ENCODE data around the gene PPP1R14C. TPM values are rescaled to one million over a fixed set of nuclear protein-coding genes. Genes with fewer than 3 reads are reported as not detected.

PPP1R14C gene
- polyA plus RNA-seq, 4 donors, result 19.0 to 23.3 (median 21.3) TPM

- no peak for DNase-seq (ENCODE audit: low read depth in 4 of 4, low spot score in 2 of 4)
Measured at GRCh38 chr6:150267686-150268561, 125.1 kb downstream of the PPP1R14C start.

- no peak for DNase-seq (ENCODE audit: low read depth in 4 of 4, low spot score in 2 of 4)
Measured at GRCh38 chr6:150269130-150269856, 126.4 kb downstream of the PPP1R14C start.

GRCh38 chr6:150269857-150270223 is 127.0 kb downstream of the PPP1R14C start:
- DNase-seq (ENCODE audit: low read depth in 4 of 4, low spot score in 2 of 4), result no peak

- DNase-seq (ENCODE audit: low read depth in 4 of 4, low spot score in 2 of 4), result no peak
Measured at GRCh38 chr6:150270330-150271052, 127.6 kb downstream of the PPP1R14C start.

GRCh38 chr6:150271172-150271500 is 128.3 kb downstream of the PPP1R14C start:
- DNase-seq (ENCODE audit: low read depth in 4 of 4, low spot score in 2 of 4), result no peak

GRCh38 chr6:150271501-150272263 is 128.8 kb downstream of the PPP1R14C start:
- DNase-seq (ENCODE audit: low read depth in 4 of 4, low spot score in 2 of 4), result no peak

- no peak for DNase-seq (ENCODE audit: low read depth in 4 of 4, low spot score in 2 of 4)
Measured at GRCh38 chr6:150272264-150272975, 129.6 kb downstream of the PPP1R14C start.

- DNase-seq (ENCODE audit: low read depth in 4 of 4, low spot score in 2 of 4), result no peak
Measured at GRCh38 chr6:150272976-150273315, 130.1 kb downstream of the PPP1R14C start.

GRCh38 chr6:150273457-150274309 is 130.8 kb downstream of the PPP1R14C start:
- peak in 2 of 4 donors; percentile 31 to 41 for DNase-seq (ENCODE audit: low read depth in 4 of 4, low spot score in 2 of 4)

- no peak for DNase-seq (ENCODE audit: low read depth in 4 of 4, low spot score in 2 of 4)
Measured at GRCh38 chr6:150275489-150275888, 132.6 kb downstream of the PPP1R14C start.

GRCh38 chr6:150276168-150276936 is 133.5 kb downstream of the PPP1R14C start:
- no peak for DNase-seq (ENCODE audit: low read depth in 4 of 4, low spot score in 2 of 4)

- DNase-seq (ENCODE audit: low read depth in 4 of 4, low spot score in 2 of 4), result no peak
Measured at GRCh38 chr6:150276937-150277742, 134.3 kb downstream of the PPP1R14C start.

- DNase-seq (ENCODE audit: low read depth in 4 of 4, low spot score in 2 of 4), result no peak
Measured at GRCh38 chr6:150279533-150279932, 136.7 kb downstream of the PPP1R14C start.

GRCh38 chr6:150280703-150281102 is 137.9 kb downstream of the PPP1R14C start:
- DNase-seq (ENCODE audit: low read depth in 4 of 4, low spot score in 2 of 4), result no peak

GRCh38 chr6:150281767-150282166 is 138.9 kb downstream of the PPP1R14C start:
- DNase-seq (ENCODE audit: low read depth in 4 of 4, low spot score in 2 of 4), result no peak

- no peak for DNase-seq (ENCODE audit: low read depth in 4 of 4, low spot score in 2 of 4)
Measured at GRCh38 chr6:150282806-150283205, 140.0 kb downstream of the PPP1R14C start.

GRCh38 chr6:150286460-150286859 is 143.6 kb downstream of the PPP1R14C start:
- no peak for DNase-seq (ENCODE audit: low read depth in 4 of 4, low spot score in 2 of 4)

GRCh38 chr6:150286912-150287311 is 144.1 kb downstream of the PPP1R14C start:
- no peak for DNase-seq (ENCODE audit: low read depth in 4 of 4, low spot score in 2 of 4)
